Stomach (tissue), 9 donors: ENCODE measurements around the gene ADARB2. TPM values are rescaled to one million over a fixed set of nuclear protein-coding genes. Genes with fewer than 3 reads are reported as not detected.
A peak's percentile ranks its signal among the peaks of the same experiment; 100 is the strongest.

Experiments used
- DNase-seq, 2 donors: peaks; one replicate each; pipeline versions ENCODE4 v3.0.0 to v3.0.0-alpha.2; 2013 to 2019
- H3K27ac ChIP-seq, 5 donors: fragments of 200-600 bp in 4 of 5; sonication (generic) in 4 of 5; one replicate each; pipeline ENCODE4 v1.5.1; 2013 to 2019; ENCODE audit warnings: mild to moderate bottlenecking in 1 of 5, moderate library complexity in 1 of 5
- H3K27me3 ChIP-seq, 3 donors: fragments of 200-600 bp; sonication (generic); one replicate each; pipeline ENCODE4 v1.5.1; 2017 to 2019; ENCODE audit warnings: mixed run types in 1 of 3
- H3K36me3 ChIP-seq, 4 donors: fragments of 200-600 bp; sonication (generic); 1 replicate in 3 of 4; 2 replicates in 1 of 4; pipeline ENCODE4 v1.5.1; 2016 to 2019
- H3K4me1 ChIP-seq, 4 donors: fragments of 200-600 bp; sonication (generic); one replicate each; pipeline ENCODE4 v1.5.1; 2016 to 2019
- H3K4me3 ChIP-seq, 4 donors: fragments of 200-600 bp; sonication (generic) in 3 of 4; one replicate each; pipeline ENCODE4 v1.5.1; 2016 to 2019; ENCODE audit warnings: mild to moderate bottlenecking in 1 of 4
- H3K9me3 ChIP-seq, 4 donors: fragments of 200-600 bp; sonication (generic); one replicate each; pipeline ENCODE4 v1.5.1; 2016 to 2019
- CTCF ChIP-seq, 7 experiments: fragments of 450-650 bp in 4 of 7; fragments of 200-600 bp in 3 of 7; sonication (generic) in 3 of 7; IDR thresholded peaks; one replicate each; pipeline ENCODE4 v1.5.1; 2016 to 2019; ENCODE audit warnings: antibody characterized with exemption in 7 of 7, control low read depth in 2 of 7, mild to moderate bottlenecking in 1 of 7
- EP300 ChIP-seq: sonication (generic); formaldehyde crosslinking; IDR thresholded peaks from one replicate; pipeline ENCODE4 v1.6.1; 2017; ENCODE audit warnings: antibody characterized with exemption
- POLR2A ChIP-seq, 4 donors: fragments of 450-650 bp; IDR thresholded peaks; one replicate each; pipeline ENCODE4 v1.6.1; 2016; ENCODE audit warnings: antibody characterized with exemption in 4 of 4, control low read depth in 2 of 4, mild to moderate bottlenecking in 1 of 4, moderate library complexity in 1 of 4
- POLR2AphosphoS5 ChIP-seq, 3 donors: sonication (generic); formaldehyde crosslinking; IDR thresholded peaks; one replicate each; pipeline ENCODE4 v1.6.1; 2016; ENCODE audit warnings: antibody characterized with exemption in 3 of 3
- WGBS, 5 donors: extraction: QIAGEN DNeasy Blood & Tissue Kit in 3 of 5; methylation state at CpG; one replicate each; pipeline versions ENCODE4 v1.1.5 to v1.1.7; 2013 to 2018; 5-methylcytosine and 5-hydroxymethylcytosine counted together
- intact Hi-C: fragments of 100-400 bp; cut with DNase I; formaldehyde crosslinking; loops from one replicate; pipeline ENCODE4 v1.15.1; 2023; ENCODE audit warnings: low total_unique reads
- polyA plus RNA-seq, 3 donors: library from polyadenylated mRNA; stranded (reverse); fragments of 200-250 nt; gene quantifications; one replicate each; pipeline ENCODE4 v1.2.3, GENCODE V29; 2013
- total RNA-seq, 5 donors: library from RNA; depleted of rRNA; stranded (reverse); fragments of >200 nt; gene quantifications; one replicate each; pipeline versions ENCODE4 v1.1.0 to v1.2.3, GENCODE V29; 2014 to 2016
- donor health status: healthy with polysubstance abuse.
- donor health status: Bipolar disorder and iron deficiency.
- donor health status: healthy.

ADARB2 gene
- total and polyA plus RNA-seq, 8 donors, result 0.55 to 4.1 (median 1.4) TPM; not detected in 1

GRCh38 chr10:1527951-1528350, 209.4 kb downstream of the ADARB2 start:
- Histone ChIP-seq H3K27me3 (peaks cover 0 to 21% (median 0%) of the 10 kb centered on the region in 3 donors), H3K4me1 (no peaks in the 10 kb centered on the region), H3K36me3 (no peaks in the 10 kb centered on the region), H3K9me3 (no peaks in the 10 kb centered on the region), H3K27ac (no peak overlapping the region), H3K4me3 (no peak overlapping the region)
- 85 to 92% (median 89%) methylated on average over 15 of the region's 15 CpGs for WGBS, 5 donors
- intact Hi-C loops, result no loop called here
- TF ChIP-seq EP300, result no peak
- TF ChIP-seq CTCF (IDR thresholded peaks at IDR 0.05), result no peak
- TF ChIP-seq POLR2AphosphoS5 (IDR thresholded peaks at IDR 0.05), result no peak
- no peak for TF ChIP-seq POLR2A (IDR thresholded peaks at IDR 0.05)
- no peak for DNase-seq

GRCh38 chr10:1526436-1527055, 210.8 kb downstream of the ADARB2 start:
- DNase-seq, result peak in 1 of 2 donors; percentile 12
- intact Hi-C loops, result no loop called here
- H3K9me3 ChIP-seq, result no peaks in the 10 kb centered on the region
- H3K36me3 ChIP-seq, result no peaks in the 10 kb centered on the region
- TF ChIP-seq POLR2A (IDR thresholded peaks at IDR 0.05) (no peak), POLR2AphosphoS5 (IDR thresholded peaks at IDR 0.05) (no peak), EP300 (no peak), CTCF (IDR thresholded peaks at IDR 0.05) (no peak)
- peak overlapping the region in 1 of 4 donors; percentile 4 for H3K4me3 ChIP-seq
- no peak overlapping the region for H3K27ac ChIP-seq
- no peaks in the 10 kb centered on the region for H3K4me1 ChIP-seq
- peaks cover 0 to 21% (median 0%) of the 10 kb centered on the region in 3 donors for H3K27me3 ChIP-seq
- 47 to 71% (median 63%) methylated on average over 16 to 18 of the region's 18 CpGs for WGBS, 5 donors

DNA sequence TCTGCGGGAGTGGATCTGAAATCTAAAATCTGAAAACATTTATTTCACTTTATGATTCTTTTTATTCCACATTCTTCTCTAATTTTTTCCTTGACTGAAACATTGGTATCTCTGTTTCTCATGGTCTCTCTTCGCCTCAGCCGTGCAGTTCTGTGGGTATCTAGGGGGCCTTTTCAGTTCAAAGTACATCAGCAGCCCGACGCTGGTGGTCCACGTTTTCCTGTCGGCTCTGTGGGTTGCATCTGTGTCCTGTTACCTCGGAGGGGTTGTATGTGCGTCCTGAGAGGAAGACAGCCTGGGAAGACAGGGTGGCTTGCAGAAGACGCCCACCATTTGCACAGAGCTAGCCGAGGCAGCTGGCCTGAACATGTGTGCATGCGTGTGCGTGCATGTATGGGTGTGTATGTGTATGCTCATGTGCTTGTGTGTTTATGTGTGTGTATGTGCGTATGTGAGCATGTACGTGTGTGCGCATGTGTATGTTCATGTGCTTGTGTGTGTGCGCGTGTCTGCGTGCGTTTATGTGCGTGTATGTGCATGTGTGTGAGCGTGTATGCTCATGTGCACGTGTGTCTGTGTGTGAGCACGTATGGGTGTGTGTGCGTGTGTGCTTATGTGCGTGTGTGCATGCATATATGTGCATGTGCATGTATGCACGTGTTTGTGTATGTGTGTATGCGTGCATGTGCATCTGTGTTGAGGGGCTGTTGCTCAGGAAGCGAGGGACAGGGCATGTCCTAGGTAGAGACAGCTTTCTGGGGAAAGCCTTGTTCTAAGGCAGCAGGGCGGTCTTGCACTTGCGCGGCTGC, 211.8 kb downstream of the ADARB2 start:
- intact Hi-C loops, result no loop called here
- Histone ChIP-seq H3K4me1 (no peaks in the 10 kb centered on the region), H3K27ac (no peak overlapping the region), H3K9me3 (no peaks in the 10 kb centered on the region), H3K36me3 (no peaks in the 10 kb centered on the region), H3K27me3 (peaks cover 0 to 21% (median 0%) of the 10 kb centered on the region in 3 donors), H3K4me3 (no peak overlapping the region)
- WGBS, 5 donors, result 90 to 96% (median 94%) methylated on average over 32 of the region's 32 CpGs
- DNase-seq, result no peak
- no peak for TF ChIP-seq POLR2AphosphoS5 (IDR thresholded peaks at IDR 0.05)
- TF ChIP-seq POLR2A (IDR thresholded peaks at IDR 0.05), result no peak
- no peak for TF ChIP-seq CTCF (IDR thresholded peaks at IDR 0.05)
- TF ChIP-seq EP300, result no peak

- Histone ChIP-seq H3K9me3 (no peaks in the 10 kb centered on the region), H3K4me3 (no peak overlapping the region), H3K4me1 (no peaks in the 10 kb centered on the region), H3K27ac (no peak overlapping the region), H3K27me3 (peaks cover 0 to 12% (median 0%) of the 10 kb centered on the region in 3 donors), H3K36me3 (no peaks in the 10 kb centered on the region)
- no peak for DNase-seq
- 49 to 63% (median 58%) methylated on average over 7 of the region's 7 CpGs for whole genome bisulfite sequencing, 5 donors
- no peak for TF ChIP-seq CTCF (IDR thresholded peaks at IDR 0.05)
- intact Hi-C loops, result no loop called here
Measured at GRCh38 chr10:1524540-1524939, 212.8 kb downstream of the ADARB2 start.
